Smooth muscle cell (in vitro differentiated cells): ENCODE results near the gene IFNAR1. TPM values are rescaled to one million over a fixed set of nuclear protein-coding genes. Genes with fewer than 3 reads are reported as not detected.

ENCODE experiments used
- DNase-seq: peaks from one replicate; lab custom pipeline; 2025; ENCODE audit not compliant: unreplicated experiment; lab: John Stamatoyannopoulos, UW
- H2AFZ ChIP-seq: fragments of 200-600 bp; sonication (generic); 2 replicates; pipeline ENCODE4 v1.6.0; 2016; ENCODE audit warnings: antibody characterized with exemption, low read depth, mild to moderate bottlenecking
- H3F3A ChIP-seq: fragments of 200-600 bp; sonication (generic); 2 replicates; pipeline ENCODE4 v1.6.0; 2017; ENCODE audit warnings: antibody characterized with exemption, low read depth
- H3K27ac ChIP-seq: fragments of 200-600 bp; sonication (generic); 2 replicates; pipeline ENCODE4 v1.5.1; 2016; ENCODE audit warnings: low read depth, mild to moderate bottlenecking
- H3K27me3 ChIP-seq: fragments of 200-600 bp; sonication (generic); 2 replicates; pipeline ENCODE4 v1.6.1; 2016; ENCODE audit warnings: low read depth, mild to moderate bottlenecking
- H3K36me3 ChIP-seq: fragments of 200-600 bp; sonication (generic); 2 replicates; pipeline ENCODE4 v1.5.1; 2016; ENCODE audit warnings: low read depth
- H3K4me1 ChIP-seq: fragments of 200-600 bp; sonication (generic); 2 replicates; pipeline ENCODE4 v1.5.1; 2016; ENCODE audit warnings: low read depth
- H3K4me2 ChIP-seq: fragments of 200-600 bp; sonication (generic); 2 replicates; pipeline ENCODE4 v1.6.0; 2016; ENCODE audit warnings: mild to moderate bottlenecking
- H3K4me3 ChIP-seq: fragments of 200-600 bp; sonication (generic); 2 replicates; pipeline ENCODE4 v1.5.1; 2016; ENCODE audit warnings: mild to moderate bottlenecking
- H3K79me2 ChIP-seq: fragments of 200-600 bp; sonication (generic); 2 replicates; pipeline ENCODE4 v1.6.0; 2016; ENCODE audit warnings: low read depth, mild to moderate bottlenecking
- H3K9ac ChIP-seq: fragments of 200-600 bp; sonication (generic); 2 replicates; pipeline ENCODE4 v1.6.0; 2016; ENCODE audit warnings: low read depth
- H3K9me3 ChIP-seq: fragments of 200-600 bp; sonication (generic); replicated peaks from 2 replicates; pipeline ENCODE4 v1.5.1; 2016; ENCODE audit warnings: low read depth
- H4K20me1 ChIP-seq: fragments of 200-600 bp; sonication (generic); 2 replicates; pipeline ENCODE4 v1.6.0; 2016; ENCODE audit warnings: low read depth
- WGBS: methylation state at CpG from one replicate; pipeline ENCODE4 v1.1.7; 2016; ENCODE audit warnings: low lambda C conversion rate; 5-methylcytosine and 5-hydroxymethylcytosine counted together
- polyA plus RNA-seq: library from polyadenylated mRNA; unstranded; fragments of >200 nt; fragmentation: Nextera tagmentation; extraction: Ambion mirVana; gene quantifications from 2 replicates; pipeline ENCODE4 v1.2.1, GENCODE V29; 2016
- total RNA-seq: library from RNA; depleted of rRNA; stranded (reverse); fragments of >200 nt; gene quantifications from 2 replicates; pipeline ENCODE4 v1.2.3, GENCODE V29; 2014
- TF ChIP-seq, protein P1 (sequence below): fragments of 200-600 bp; sonication (generic); IDR thresholded peaks from 2 replicates; pipeline ENCODE4 v1.5.1; 2017; ENCODE audit warnings: borderline replicate concordance, mild to moderate bottlenecking, antibody characterized with exemption; ENCODE audit not compliant: insufficient read depth, poor library complexity, severe bottlenecking

The IFNAR1 gene
- total and polyA plus RNA-seq, 2 experiments from 2014 or later = 37.1 to 93.0 TPM

- H3K4me2 ChIP-seq = no peak overlapping the region
- TF ChIP-seq, protein P1, sequence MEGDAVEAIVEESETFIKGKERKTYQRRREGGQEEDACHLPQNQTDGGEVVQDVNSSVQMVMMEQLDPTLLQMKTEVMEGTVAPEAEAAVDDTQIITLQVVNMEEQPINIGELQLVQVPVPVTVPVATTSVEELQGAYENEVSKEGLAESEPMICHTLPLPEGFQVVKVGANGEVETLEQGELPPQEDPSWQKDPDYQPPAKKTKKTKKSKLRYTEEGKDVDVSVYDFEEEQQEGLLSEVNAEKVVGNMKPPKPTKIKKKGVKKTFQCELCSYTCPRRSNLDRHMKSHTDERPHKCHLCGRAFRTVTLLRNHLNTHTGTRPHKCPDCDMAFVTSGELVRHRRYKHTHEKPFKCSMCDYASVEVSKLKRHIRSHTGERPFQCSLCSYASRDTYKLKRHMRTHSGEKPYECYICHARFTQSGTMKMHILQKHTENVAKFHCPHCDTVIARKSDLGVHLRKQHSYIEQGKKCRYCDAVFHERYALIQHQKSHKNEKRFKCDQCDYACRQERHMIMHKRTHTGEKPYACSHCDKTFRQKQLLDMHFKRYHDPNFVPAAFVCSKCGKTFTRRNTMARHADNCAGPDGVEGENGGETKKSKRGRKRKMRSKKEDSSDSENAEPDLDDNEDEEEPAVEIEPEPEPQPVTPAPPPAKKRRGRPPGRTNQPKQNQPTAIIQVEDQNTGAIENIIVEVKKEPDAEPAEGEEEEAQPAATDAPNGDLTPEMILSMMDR = no peak
- no peak overlapping the region for H2AFZ ChIP-seq
- H3K36me3 ChIP-seq = peaks cover 10% of the 10 kb centered on the region
- no peaks in the 10 kb centered on the region for H3K27me3 ChIP-seq
- H3K27ac ChIP-seq = no peak overlapping the region
- no peaks in the 10 kb centered on the region for H3K9me3 ChIP-seq
- WGBS = 91% methylated on average over 8 of the region's 8 CpGs
- no peaks in the 10 kb centered on the region for H3K79me2 ChIP-seq
- H3K9ac ChIP-seq = no peak overlapping the region
- no peak overlapping the region for H3K4me3 ChIP-seq
- H4K20me1 ChIP-seq = no peaks in the 10 kb centered on the region
- H3K4me1 ChIP-seq = peaks cover 10% of the 10 kb centered on the region
- peaks cover 8% of the 10 kb centered on the region for H3F3A ChIP-seq
- no peak for DNase-seq
These were observed 32.4 kb downstream of the IFNAR1 start for GRCh38 chr21:33357177-33357576.

- Histone ChIP-seq H3K4me1 (peaks cover 10% of the 10 kb centered on the region), H4K20me1 (no peaks in the 10 kb centered on the region), H3K9me3 (no peaks in the 10 kb centered on the region), H3K36me3 (peaks cover 5% of the 10 kb centered on the region), H3K9ac (no peak overlapping the region), H3K27me3 (no peaks in the 10 kb centered on the region), H3K79me2 (no peaks in the 10 kb centered on the region), H3K4me3 (no peak overlapping the region), H2AFZ (no peak overlapping the region), H3K4me2 (no peak overlapping the region), H3K27ac (peak overlapping the region; percentile 54), H3F3A (peaks cover 8% of the 10 kb centered on the region)
- TF ChIP-seq, protein P1 = no peak
- DNase-seq = no peak
- WGBS = 89% methylated on average over 4 of the region's 4 CpGs
These were observed 34.7 kb downstream of the IFNAR1 start for GRCh38 chr21:33359446-33359845.

DNA sequence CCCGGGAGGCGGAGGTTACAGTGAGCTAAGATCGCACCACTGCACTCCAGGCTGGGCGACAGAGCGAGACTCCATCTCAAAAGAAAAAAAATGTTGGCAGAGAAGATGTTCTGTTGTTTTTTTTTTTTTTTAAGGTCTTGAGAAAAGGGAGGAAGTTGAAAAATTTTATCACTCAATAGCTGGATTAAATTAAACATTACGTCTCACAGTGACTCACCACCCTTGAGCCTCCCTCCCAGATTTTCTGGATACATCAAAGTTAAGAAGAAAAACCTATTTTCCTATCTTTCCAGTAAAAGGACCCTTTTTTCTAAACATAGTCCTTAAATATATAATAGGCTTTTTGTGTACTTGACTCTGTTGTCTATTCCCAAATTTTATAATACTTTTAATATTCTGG is 35.5 kb downstream of the IFNAR1 start:
- WGBS = 84% methylated on average over 6 of the region's 6 CpGs
- Histone ChIP-seq H2AFZ (no peak overlapping the region), H3K9me3 (no peaks in the 10 kb centered on the region), H3K4me3 (no peak overlapping the region), H3K79me2 (no peaks in the 10 kb centered on the region), H3K9ac (no peak overlapping the region), H3K4me2 (peak overlapping the region; percentile 79), H3K27ac (peak overlapping the region; percentile 54), H4K20me1 (no peaks in the 10 kb centered on the region), H3K27me3 (no peaks in the 10 kb centered on the region), H3K4me1 (peaks cover 10% of the 10 kb centered on the region), H3K36me3 (peaks cover 4% of the 10 kb centered on the region), H3F3A (peaks cover 8% of the 10 kb centered on the region)
- TF ChIP-seq, protein P1 = no peak
- DNase-seq = no peak

DNA sequence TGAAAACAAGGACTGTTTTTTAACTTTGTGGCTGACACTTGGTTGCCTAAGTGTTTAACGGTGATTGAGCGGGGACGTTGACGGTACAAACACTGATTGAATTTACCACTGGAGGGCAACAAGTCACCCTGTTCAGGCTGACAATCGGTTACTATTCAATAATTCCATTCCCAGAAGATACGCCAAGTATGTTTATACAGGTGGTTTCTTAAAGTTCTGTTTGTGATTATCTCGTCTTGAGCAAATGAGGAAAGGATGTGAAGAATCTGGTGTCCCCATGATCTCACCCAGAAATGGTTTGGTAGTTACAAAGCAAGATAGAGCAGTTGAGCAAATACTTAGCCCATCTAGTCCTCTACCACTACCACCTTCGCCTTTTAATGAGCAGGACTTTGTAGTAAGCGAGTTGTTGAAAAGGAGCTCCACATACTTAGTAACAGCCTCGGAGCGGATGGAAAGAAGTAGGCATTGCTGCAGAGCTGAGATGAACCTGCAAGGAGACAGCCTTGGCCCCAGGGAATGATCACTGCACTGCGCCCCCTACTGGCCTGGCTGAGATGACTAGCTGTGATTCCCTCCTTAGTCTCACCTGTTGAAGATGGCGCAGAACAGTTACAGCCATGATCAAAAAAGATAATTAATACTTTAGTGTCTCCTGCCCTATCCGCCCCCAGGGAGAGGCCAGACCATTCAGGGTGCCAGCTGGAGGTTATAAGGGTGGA is 36.3 kb downstream of the IFNAR1 start:
- WGBS = 32% methylated on average over 14 of the region's 14 CpGs
- no peak overlapping the region for H3K9ac ChIP-seq

More for the DNA sequence above, 36.3 kb downstream of the IFNAR1 start:
- H3K36me3 ChIP-seq = no peaks in the 10 kb centered on the region
- DNase-seq = peak; percentile 32
- H4K20me1 ChIP-seq = no peaks in the 10 kb centered on the region
- TF ChIP-seq, protein P1 = peak; percentile 92
- H3K4me2 ChIP-seq = peak overlapping the region; percentile 79
- peaks cover 8% of the 10 kb centered on the region for H3F3A ChIP-seq
- no peaks in the 10 kb centered on the region for H3K27me3 ChIP-seq
- no peaks in the 10 kb centered on the region for H3K79me2 ChIP-seq
- peaks cover 10% of the 10 kb centered on the region for H3K4me1 ChIP-seq
- H3K4me3 ChIP-seq = peak overlapping the region; percentile 34
- no peak overlapping the region for H2AFZ ChIP-seq
- no peaks in the 10 kb centered on the region for H3K9me3 ChIP-seq
- peak overlapping the region; percentile 54 for H3K27ac ChIP-seq
